WTC11 (cell line): ENCODE results near the gene MPIG6B. TPM values are rescaled to one million over a fixed set of nuclear protein-coding genes. Genes with fewer than 3 reads are reported as not detected.

Experiments used
- ATAC-seq: fragments of 200-7000 bp; cut with Tn5 transposase; 2 replicates; pipeline ENCODE4 v1.10.0; 2021; ENCODE audit warnings: mild to moderate bottlenecking, moderate library complexity
- CTCF ChIA-PET: fragments of 300-600 bp; sonication (Branson Sonifier 250); formaldehyde crosslinking; loops from one replicate; lab custom pipeline; 2021; ENCODE audit warnings: antibody characterized with exemption; lab: Charles Lee
- POLR2A ChIA-PET: fragments of 350-600 bp; sonication (Branson Sonifier 250); formaldehyde crosslinking; loops from one replicate; lab custom pipeline; 2021; ENCODE audit warnings: antibody characterized with exemption; lab: Charles Lee
- DNase-seq: peaks from one replicate; pipeline ENCODE4 v3.0.0; 2021; ENCODE audit warnings: low spot score
- H3K27ac Mint-ChIP-seq: 2 replicates; pipeline ENCODE4 v1.8.0; 2021; ENCODE audit warnings: mixed read lengths
- H3K27me3 Mint-ChIP-seq: 2 replicates; pipeline ENCODE4 v1.8.0; 2021; ENCODE audit warnings: low read depth, mild to moderate bottlenecking, moderate library complexity, mixed read lengths
- H3K36me3 Mint-ChIP-seq: 2 replicates; pipeline ENCODE4 v1.8.0; 2021; ENCODE audit warnings: mixed read lengths
- H3K4me1 Mint-ChIP-seq: 2 replicates; pipeline ENCODE4 v1.8.0; 2022; ENCODE audit warnings: mixed read lengths
- H3K4me3 Mint-ChIP-seq: 2 replicates; pipeline ENCODE4 v1.8.0; 2021; ENCODE audit warnings: mild to moderate bottlenecking, moderate library complexity, mixed read lengths
- H3K9me3 Mint-ChIP-seq: 2 replicates; pipeline ENCODE4 v1.8.0; 2021; ENCODE audit warnings: mixed read lengths
- AFF4 ChIP-seq: sonication (generic); formaldehyde crosslinking; IDR thresholded peaks from 2 replicates; pipeline ENCODE4 v1.8.1; 2023; ENCODE audit warnings: mild to moderate bottlenecking, missing genetic modification reagents, borderline replicate concordance
- ARID4B ChIP-seq: sonication (generic); formaldehyde crosslinking; IDR thresholded peaks from 2 replicates; pipeline ENCODE4 v1.8.0; 2023; ENCODE audit warnings: missing genetic modification reagents, mild to moderate bottlenecking, borderline replicate concordance
- ATF3 ChIP-seq: sonication (generic); formaldehyde crosslinking; conservative IDR thresholded peaks from 2 replicates; pipeline ENCODE4 v1.8.1; 2022; ENCODE audit warnings: mild to moderate bottlenecking, missing genetic modification reagents
- E2F1 ChIP-seq: sonication (generic); formaldehyde crosslinking; IDR thresholded peaks from 2 replicates; pipeline ENCODE4 v1.8.0; 2022; ENCODE audit warnings: mild to moderate bottlenecking, missing genetic modification reagents
- E2F4 ChIP-seq: sonication (generic); formaldehyde crosslinking; IDR thresholded peaks from 2 replicates; pipeline ENCODE4 v1.8.1; 2022; ENCODE audit warnings: low read depth, mild to moderate bottlenecking, moderate library complexity, missing genetic modification reagents, borderline replicate concordance
- HMGA2 ChIP-seq: fragments of 250-450 bp; sonication (Bioruptor Pico); IDR thresholded peaks from 2 replicates; pipeline ENCODE4 v1.4.0; 2021; ENCODE audit warnings: mild to moderate bottlenecking, moderate library complexity
- SOX15 ChIP-seq: fragments of 250-450 bp; sonication (Bioruptor Pico); IDR thresholded peaks from 2 replicates; pipeline ENCODE4 v1.9.0; 2021; ENCODE audit warnings: mild to moderate bottlenecking
- ZNF532 ChIP-seq: fragments of 250-450 bp; sonication (Bioruptor Pico); IDR thresholded peaks from 2 replicates; pipeline ENCODE4 v1.9.0; 2021; ENCODE audit warnings: mild to moderate bottlenecking, borderline replicate concordance
- total RNA-seq: library from RNA; stranded (reverse); gene quantifications from 3 replicates; pipeline ENCODE4 v1.2.3, GENCODE V29; 2021

Gene MPIG6B
- total RNA-seq, 1 experiment from 2014 or later: 0.09 TPM

GRCh38 chr6:31701666-31702404 is 21.3 kb upstream of the MPIG6B start (continued):
- no peak for TF ChIP-seq ATF3 (CRISPR knock-in tag)

- POLR2A ChIA-PET: interaction anchor here (1.2 to 1.3 kb wide), 3 partner anchors 38 to 125 kb away, joined by 4 to 5 read pairs (median 4); partner anchors contain the start of genes GPANK1 and HSPA1B
- peaks cover 12% of the 10 kb centered on the region for H3K4me1 Mint-ChIP-seq
- ATAC-seq: peak; percentile 14
- peaks cover 7% of the 10 kb centered on the region; the same call in 1 of the 2 replicates for H3K27me3 Mint-ChIP-seq
- TF ChIP-seq E2F4 (CRISPR knock-in tag): no peak
- no peak for TF ChIP-seq E2F1 (CRISPR knock-in tag)
- TF ChIP-seq ZNF532 (CRISPR knock-in tag): no peak
- no peak for TF ChIP-seq ARID4B (CRISPR knock-in tag)
- TF ChIP-seq HMGA2: no peak
- no peak for TF ChIP-seq AFF4 (CRISPR knock-in tag)
- TF ChIP-seq SOX15 (CRISPR knock-in tag): no peak
- no peak for DNase-seq
- no peaks in the 10 kb centered on the region for H3K9me3 Mint-ChIP-seq
- no peaks in the 10 kb centered on the region; the same call in 1 of the 2 replicates for H3K36me3 Mint-ChIP-seq
- H3K27ac Mint-ChIP-seq: peak overlapping the region; percentile 94
- CTCF ChIA-PET: interaction anchor here (0.8 to 2.2 kb wide), 9 partner anchors 13 to 250 kb away, joined by 4 to 15 read pairs (median 7); partner anchors contain the start of genes DDAH2, LY6G5C and VARS1
- peak overlapping the region; percentile 95 for H3K4me3 Mint-ChIP-seq
Measured at GRCh38 chr6:31702405-31702818, 20.8 kb upstream of the MPIG6B start.
